Measurements from ENCODE around the gene SMIM43.

DNA sequence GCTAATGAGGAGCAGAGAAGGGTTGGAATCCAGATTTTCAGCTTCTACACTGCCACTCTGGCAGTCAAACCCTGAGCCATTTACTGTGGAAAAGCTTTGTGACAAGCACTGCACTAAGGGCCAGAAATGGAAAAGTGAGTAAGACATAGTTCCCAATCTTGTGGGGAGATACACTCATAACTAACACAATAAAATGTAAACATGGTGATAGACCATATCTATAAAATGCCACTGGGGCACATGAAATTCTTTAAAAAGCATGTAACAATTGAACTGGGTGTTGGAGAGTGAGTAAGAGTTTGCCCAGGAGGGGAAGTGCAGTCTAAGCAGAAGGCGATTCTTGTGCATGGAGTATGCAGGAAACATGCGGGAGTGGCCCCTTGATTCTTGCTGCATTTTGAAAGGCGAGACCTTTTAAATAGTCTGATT lies 36.2 kb downstream of the SMIM43 start:
- TF ChIP-seq, protein P1, sequence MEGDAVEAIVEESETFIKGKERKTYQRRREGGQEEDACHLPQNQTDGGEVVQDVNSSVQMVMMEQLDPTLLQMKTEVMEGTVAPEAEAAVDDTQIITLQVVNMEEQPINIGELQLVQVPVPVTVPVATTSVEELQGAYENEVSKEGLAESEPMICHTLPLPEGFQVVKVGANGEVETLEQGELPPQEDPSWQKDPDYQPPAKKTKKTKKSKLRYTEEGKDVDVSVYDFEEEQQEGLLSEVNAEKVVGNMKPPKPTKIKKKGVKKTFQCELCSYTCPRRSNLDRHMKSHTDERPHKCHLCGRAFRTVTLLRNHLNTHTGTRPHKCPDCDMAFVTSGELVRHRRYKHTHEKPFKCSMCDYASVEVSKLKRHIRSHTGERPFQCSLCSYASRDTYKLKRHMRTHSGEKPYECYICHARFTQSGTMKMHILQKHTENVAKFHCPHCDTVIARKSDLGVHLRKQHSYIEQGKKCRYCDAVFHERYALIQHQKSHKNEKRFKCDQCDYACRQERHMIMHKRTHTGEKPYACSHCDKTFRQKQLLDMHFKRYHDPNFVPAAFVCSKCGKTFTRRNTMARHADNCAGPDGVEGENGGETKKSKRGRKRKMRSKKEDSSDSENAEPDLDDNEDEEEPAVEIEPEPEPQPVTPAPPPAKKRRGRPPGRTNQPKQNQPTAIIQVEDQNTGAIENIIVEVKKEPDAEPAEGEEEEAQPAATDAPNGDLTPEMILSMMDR (IDR thresholded peaks at IDR 0.05): no peak
- TF ChIP-seq, protein P2, sequence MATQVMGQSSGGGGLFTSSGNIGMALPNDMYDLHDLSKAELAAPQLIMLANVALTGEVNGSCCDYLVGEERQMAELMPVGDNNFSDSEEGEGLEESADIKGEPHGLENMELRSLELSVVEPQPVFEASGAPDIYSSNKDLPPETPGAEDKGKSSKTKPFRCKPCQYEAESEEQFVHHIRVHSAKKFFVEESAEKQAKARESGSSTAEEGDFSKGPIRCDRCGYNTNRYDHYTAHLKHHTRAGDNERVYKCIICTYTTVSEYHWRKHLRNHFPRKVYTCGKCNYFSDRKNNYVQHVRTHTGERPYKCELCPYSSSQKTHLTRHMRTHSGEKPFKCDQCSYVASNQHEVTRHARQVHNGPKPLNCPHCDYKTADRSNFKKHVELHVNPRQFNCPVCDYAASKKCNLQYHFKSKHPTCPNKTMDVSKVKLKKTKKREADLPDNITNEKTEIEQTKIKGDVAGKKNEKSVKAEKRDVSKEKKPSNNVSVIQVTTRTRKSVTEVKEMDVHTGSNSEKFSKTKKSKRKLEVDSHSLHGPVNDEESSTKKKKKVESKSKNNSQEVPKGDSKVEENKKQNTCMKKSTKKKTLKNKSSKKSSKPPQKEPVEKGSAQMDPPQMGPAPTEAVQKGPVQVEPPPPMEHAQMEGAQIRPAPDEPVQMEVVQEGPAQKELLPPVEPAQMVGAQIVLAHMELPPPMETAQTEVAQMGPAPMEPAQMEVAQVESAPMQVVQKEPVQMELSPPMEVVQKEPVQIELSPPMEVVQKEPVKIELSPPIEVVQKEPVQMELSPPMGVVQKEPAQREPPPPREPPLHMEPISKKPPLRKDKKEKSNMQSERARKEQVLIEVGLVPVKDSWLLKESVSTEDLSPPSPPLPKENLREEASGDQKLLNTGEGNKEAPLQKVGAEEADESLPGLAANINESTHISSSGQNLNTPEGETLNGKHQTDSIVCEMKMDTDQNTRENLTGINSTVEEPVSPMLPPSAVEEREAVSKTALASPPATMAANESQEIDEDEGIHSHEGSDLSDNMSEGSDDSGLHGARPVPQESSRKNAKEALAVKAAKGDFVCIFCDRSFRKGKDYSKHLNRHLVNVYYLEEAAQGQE (IDR thresholded peaks at IDR 0.05; ENCODE audit: low read depth, low read length): no peak

Data from SK-N-SH (cell line).